GM12873 (cell line): Measurements from ENCODE around the gene ATXN1.

Source experiments
- TF ChIP-seq, protein P1 (sequence below): IDR thresholded peaks from 2 replicates; pipeline ENCODE4 v1.5.1; 2012; ENCODE audit warnings: low read depth, mild to moderate bottlenecking, moderate library complexity, low read length, control low read depth; ENCODE audit not compliant: insufficient read depth; ENCODE audit errors: missing control alignments

The ATXN1 gene

GRCh38 chr6:16399158-16399557 lies 362.1 kb downstream of the ATXN1 start:
- TF ChIP-seq, protein P1, sequence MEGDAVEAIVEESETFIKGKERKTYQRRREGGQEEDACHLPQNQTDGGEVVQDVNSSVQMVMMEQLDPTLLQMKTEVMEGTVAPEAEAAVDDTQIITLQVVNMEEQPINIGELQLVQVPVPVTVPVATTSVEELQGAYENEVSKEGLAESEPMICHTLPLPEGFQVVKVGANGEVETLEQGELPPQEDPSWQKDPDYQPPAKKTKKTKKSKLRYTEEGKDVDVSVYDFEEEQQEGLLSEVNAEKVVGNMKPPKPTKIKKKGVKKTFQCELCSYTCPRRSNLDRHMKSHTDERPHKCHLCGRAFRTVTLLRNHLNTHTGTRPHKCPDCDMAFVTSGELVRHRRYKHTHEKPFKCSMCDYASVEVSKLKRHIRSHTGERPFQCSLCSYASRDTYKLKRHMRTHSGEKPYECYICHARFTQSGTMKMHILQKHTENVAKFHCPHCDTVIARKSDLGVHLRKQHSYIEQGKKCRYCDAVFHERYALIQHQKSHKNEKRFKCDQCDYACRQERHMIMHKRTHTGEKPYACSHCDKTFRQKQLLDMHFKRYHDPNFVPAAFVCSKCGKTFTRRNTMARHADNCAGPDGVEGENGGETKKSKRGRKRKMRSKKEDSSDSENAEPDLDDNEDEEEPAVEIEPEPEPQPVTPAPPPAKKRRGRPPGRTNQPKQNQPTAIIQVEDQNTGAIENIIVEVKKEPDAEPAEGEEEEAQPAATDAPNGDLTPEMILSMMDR: no peak

GRCh38 chr6:16398587-16398986 lies 362.7 kb downstream of the ATXN1 start:
- TF ChIP-seq, protein P1: no peak

GRCh38 chr6:16397623-16398022 lies 363.6 kb downstream of the ATXN1 start:
- TF ChIP-seq, protein P1: no peak

DNA sequence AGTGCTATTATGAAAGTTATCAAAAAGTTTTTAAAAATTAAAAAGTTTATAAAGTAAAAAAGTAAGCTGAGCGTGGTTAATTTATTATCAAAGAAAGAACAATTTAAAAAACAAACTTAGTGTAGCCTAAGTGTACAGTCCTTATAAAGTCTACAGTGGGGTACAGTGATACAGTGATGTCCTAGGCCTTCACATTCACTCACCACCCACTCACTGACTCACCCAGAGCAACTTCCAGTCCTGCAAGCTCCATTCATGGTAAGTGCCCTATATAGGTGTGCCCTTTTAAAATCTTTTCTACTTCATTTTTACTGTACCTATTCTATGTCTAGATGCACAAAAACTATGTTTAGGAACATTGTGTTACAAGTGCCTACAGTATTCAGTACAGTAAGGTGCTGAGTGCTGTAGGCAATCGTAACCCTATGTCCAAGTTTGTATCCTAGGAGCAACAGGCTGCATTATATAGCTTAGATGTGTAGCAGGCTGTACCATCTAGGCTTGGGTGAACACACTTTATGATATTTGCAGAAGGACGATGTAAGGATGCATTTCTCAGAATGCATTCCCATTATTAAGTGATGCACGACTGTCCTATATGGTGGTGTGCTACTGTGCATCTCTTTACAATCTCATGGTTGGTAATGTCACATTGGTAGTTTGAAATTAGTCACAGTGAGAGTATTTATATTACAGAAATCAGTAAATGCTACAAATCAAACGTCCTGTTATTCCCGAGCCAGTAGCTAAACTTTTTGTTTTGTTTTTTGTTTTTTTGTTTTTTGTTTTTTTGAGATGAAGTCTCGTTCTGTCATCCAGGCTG lies 364.6 kb downstream of the ATXN1 start:
- TF ChIP-seq, protein P1: no peak

DNA sequence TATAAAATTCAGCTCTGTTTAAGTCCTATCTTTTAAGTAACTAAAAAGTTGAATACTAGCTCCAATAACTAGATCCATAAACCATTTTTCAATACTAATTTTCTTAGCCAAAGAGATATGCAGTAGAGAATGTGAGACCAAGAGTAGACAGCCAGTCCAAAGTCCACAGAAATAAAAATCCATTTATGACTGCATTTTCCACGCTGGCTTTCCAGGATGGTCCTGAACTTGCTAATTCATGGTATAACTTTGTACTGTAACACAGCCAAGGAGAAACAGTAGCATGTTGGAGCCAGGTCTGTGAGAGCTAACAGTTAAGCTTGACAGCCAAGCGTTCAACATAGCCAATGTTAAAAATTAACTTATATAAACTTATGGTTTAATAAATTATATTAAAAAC lies 366.6 kb downstream of the ATXN1 start:
- TF ChIP-seq, protein P1: no peak

GRCh38 chr6:16393326-16393725 lies 367.9 kb downstream of the ATXN1 start:
- TF ChIP-seq, protein P1: no peak

DNA sequence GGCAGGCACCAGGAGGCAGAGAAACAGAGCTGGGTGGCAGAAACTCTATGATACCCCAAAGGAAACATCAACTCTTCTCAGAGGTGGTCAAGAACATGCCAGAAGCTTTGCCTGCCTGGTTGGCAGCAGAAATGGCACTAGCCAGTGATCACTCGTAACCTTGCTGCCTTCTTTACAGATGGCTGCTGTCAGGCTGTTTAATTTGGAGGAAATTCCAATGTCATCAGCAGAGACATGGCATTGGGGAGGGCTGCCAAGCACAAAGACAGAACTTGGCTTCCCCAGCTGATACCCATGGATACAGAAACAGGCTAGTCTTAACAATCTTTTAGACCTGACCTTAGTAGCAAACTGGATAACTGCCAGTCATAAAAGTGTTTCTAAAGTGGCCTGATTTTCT lies 369.2 kb downstream of the ATXN1 start:
- TF ChIP-seq, protein P1: no peak
